Progenitor cell of endocrine pancreas (in vitro differentiated cells): ENCODE data around the gene TLL2. TPM values are rescaled to one million over a fixed set of nuclear protein-coding genes. Genes with fewer than 3 reads are reported as not detected.

Source experiments
- DNase-seq: peaks from one replicate; pipeline ENCODE4 v3.0.0; 2021; ENCODE audit warnings: low spot score; ENCODE audit not compliant: unreplicated experiment
- H3K27ac Mint-ChIP-seq: 2 replicates; pipeline ENCODE4 v1.8.0; 2021; ENCODE audit warnings: mild to moderate bottlenecking, moderate library complexity, mixed read lengths
- H3K27me3 Mint-ChIP-seq: 2 replicates; pipeline ENCODE4 v1.8.0; 2021; ENCODE audit warnings: mixed read lengths
- H3K36me3 Mint-ChIP-seq: 2 replicates; pipeline ENCODE4 v1.8.0; 2022; ENCODE audit warnings: mixed read lengths; ENCODE audit not compliant: insufficient read depth
- H3K4me1 Mint-ChIP-seq: 2 replicates; pipeline ENCODE4 v1.8.0; 2021; ENCODE audit warnings: low read depth, mixed read lengths
- H3K4me3 Mint-ChIP-seq: 2 replicates; pipeline ENCODE4 v1.8.0; 2021; ENCODE audit warnings: low read depth, mild to moderate bottlenecking, moderate library complexity, mixed read lengths
- H3K9me3 Mint-ChIP-seq: 2 replicates; pipeline ENCODE4 v1.8.0; 2021; ENCODE audit warnings: low read depth, mixed read lengths
- total RNA-seq: library from RNA; stranded (reverse); gene quantifications from 2 replicates; pipeline ENCODE4 v1.2.1, GENCODE V29; 2021
- TF ChIP-seq, protein P1 (sequence below): fragments of 200-600 bp; sonication (generic); IDR thresholded peaks from one replicate; pipeline ENCODE4 v1.5.0; 2021; ENCODE audit warnings: antibody characterized with exemption, mild to moderate bottlenecking; ENCODE audit not compliant: unreplicated experiment

The TLL2 gene
- total RNA-seq, 1 donor from 2014 or later = 0.60 TPM

DNA sequence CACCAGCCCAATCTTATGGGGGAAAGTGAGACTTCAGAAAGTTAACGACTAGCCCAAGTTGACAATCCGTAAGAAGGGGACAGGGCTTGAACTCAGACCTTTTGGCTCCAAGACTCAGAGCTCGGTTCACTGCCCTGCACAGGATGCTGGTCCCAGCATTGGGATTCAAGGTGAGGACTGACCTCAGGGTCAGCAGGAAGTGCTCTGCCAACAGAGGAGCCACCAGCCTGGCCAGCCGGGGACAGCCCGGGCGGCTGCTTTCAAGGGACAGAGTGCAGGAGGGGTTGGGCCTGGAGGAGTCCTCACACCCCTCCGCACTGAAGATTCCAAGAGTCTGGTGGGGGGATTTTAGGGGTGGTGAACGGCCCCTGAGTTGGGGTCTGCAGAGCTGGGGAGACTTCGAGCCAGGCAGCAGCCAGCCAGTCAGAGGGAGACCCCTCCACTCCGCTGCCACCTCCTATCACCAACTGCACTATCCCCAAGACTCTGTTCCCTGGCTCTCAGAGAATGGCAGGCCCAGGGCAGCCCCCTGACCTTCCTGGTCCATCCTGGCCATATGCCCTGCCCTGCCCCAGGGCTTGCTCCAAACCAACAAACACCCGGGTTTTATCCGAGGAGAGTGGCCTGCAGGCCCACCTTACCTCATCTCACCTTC is 19.7 kb downstream of the TLL2 start:
- Mint-ChIP-seq H3K36me3 (no peaks in the 10 kb centered on the region), H3K9me3 (no peaks in the 10 kb centered on the region), H3K4me3 (no peak overlapping the region), H3K4me1 (no peaks in the 10 kb centered on the region), H3K27ac (no peak overlapping the region), H3K27me3 (peaks cover 4% of the 10 kb centered on the region)
- DNase-seq = no peak
- TF ChIP-seq, protein P1, sequence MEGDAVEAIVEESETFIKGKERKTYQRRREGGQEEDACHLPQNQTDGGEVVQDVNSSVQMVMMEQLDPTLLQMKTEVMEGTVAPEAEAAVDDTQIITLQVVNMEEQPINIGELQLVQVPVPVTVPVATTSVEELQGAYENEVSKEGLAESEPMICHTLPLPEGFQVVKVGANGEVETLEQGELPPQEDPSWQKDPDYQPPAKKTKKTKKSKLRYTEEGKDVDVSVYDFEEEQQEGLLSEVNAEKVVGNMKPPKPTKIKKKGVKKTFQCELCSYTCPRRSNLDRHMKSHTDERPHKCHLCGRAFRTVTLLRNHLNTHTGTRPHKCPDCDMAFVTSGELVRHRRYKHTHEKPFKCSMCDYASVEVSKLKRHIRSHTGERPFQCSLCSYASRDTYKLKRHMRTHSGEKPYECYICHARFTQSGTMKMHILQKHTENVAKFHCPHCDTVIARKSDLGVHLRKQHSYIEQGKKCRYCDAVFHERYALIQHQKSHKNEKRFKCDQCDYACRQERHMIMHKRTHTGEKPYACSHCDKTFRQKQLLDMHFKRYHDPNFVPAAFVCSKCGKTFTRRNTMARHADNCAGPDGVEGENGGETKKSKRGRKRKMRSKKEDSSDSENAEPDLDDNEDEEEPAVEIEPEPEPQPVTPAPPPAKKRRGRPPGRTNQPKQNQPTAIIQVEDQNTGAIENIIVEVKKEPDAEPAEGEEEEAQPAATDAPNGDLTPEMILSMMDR = no peak

DNA sequence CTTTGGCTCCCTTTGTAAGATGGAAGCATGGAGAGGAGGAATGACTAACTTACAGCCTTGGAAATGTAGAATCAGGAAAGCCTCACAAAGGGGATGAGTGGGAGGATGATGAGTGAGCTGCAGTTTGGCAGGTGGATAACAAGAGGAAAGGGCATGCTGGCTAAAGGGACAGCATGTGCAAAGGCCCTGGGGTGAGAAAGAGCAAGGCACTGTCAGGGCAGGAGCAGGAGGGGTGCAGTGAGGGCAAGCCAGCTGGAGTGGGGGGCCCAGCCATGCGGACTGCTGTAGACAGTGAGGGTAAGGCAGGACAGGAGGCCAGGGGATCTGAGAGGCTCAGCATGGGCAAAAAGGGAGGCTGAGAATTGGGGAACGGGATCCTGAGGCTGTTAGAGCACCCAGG is 20.5 kb downstream of the TLL2 start:
- H3K9me3 Mint-ChIP-seq = no peaks in the 10 kb centered on the region
- TF ChIP-seq, protein P1 = no peak
- no peak for DNase-seq
- H3K4me3 Mint-ChIP-seq = no peak overlapping the region
- H3K27me3 Mint-ChIP-seq = peaks cover 4% of the 10 kb centered on the region
- H3K36me3 Mint-ChIP-seq = no peaks in the 10 kb centered on the region
- no peaks in the 10 kb centered on the region for H3K4me1 Mint-ChIP-seq
- H3K27ac Mint-ChIP-seq = no peak overlapping the region

DNA sequence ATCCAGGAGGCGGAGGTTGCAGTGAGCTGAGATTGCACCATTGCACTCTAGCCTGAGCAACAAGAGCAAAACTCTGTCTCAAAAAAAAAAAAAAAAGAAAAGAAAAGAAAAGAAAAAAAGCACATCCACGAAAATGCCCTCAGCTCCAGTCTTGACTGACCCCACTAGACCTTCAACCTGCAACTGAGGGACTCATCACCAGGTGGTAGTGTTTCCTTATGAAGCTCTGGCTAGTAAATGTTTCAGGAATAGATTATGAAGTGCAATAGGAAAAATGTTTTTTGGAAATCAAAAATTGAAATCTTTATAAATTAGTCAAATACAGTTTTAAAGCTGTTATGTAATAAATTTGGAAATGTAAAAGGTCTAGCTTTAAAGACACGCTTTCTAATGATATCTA is 22.4 kb downstream of the TLL2 start:
- H3K4me3 Mint-ChIP-seq = no peak overlapping the region
- no peak overlapping the region for H3K27ac Mint-ChIP-seq
- H3K9me3 Mint-ChIP-seq = no peaks in the 10 kb centered on the region
- TF ChIP-seq, protein P1 = peak; percentile 33
- no peaks in the 10 kb centered on the region for H3K4me1 Mint-ChIP-seq
- DNase-seq = no peak
- H3K27me3 Mint-ChIP-seq = no peaks in the 10 kb centered on the region
- H3K36me3 Mint-ChIP-seq = no peaks in the 10 kb centered on the region

DNA sequence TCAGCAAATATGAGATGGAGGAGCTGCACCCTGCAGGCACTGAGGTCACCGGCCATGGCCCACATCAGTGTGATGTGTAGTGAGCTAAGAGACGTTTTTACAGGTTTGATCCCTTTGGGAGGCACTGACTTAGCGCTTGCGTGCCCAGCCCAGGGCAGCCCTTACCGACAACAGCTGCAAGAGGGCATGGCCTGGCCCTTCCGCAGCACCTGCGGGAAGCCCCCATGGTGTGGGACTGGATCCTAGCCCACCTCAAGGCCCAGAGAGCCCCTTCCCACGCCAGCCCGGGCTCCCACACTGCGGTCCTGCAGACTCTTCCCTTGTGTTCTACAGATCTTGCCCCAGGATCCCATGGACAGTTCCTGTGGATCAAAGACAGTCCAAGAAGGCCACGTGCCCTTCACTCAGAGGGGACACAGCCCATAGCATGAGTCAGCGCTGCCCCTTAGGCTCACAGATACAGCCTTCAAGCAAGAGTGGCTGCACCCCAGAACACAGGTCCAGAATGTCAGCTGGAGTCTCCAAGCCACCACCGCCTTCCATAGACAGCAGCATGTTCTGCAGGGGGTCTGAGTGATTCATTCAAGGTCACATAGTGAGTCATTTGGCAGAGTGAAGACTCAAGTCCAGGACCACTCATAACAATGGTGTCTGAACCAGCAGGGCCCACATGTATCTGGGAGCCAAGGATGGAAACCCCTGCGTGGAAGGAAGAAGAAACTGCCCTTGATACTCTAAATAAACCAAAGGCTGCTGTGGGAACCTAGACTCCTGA is 25.4 kb downstream of the TLL2 start:
- Mint-ChIP-seq H3K4me1 (no peaks in the 10 kb centered on the region), H3K4me3 (no peak overlapping the region), H3K27me3 (no peaks in the 10 kb centered on the region), H3K9me3 (no peaks in the 10 kb centered on the region), H3K36me3 (no peaks in the 10 kb centered on the region), H3K27ac (no peak overlapping the region)
- TF ChIP-seq, protein P1 = no peak
- DNase-seq = no peak

DNA sequence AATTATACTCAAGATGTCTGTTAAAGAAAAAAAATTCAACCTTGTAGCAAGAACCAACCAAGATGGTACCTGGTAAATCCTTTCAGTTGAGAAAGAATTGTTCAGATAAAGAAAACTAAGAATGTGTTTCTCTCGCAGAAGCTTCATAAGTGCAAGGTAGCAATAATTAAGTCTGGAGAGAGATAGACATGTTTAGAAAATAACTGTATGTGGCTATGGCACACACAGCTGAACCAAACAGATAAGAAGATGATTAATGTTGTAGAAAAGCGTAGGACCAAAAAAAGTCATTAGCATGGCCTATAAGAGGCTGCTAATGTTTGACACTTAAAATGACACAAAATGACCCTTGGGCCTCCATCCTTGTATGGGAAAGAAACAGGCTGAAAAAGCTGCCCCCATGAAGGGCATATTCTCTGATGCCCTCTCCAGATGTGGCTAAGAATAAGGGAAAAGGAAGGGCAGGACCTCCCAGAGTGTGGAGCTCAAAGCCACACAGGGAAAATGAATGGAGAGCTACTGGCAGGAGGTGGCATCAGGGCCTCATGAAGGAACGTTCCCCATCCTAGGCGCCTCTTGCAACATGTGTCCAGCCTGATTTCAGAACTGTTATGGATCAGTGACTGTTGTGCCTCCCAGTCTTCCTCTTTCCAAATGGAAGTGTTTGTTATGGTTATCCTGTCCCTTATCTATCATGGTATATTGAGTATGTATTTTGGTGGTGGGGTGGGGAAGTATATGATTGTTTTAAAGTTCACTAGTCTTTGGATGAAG is 30.7 kb downstream of the TLL2 start:
- no peaks in the 10 kb centered on the region for H3K4me1 Mint-ChIP-seq
- no peak overlapping the region for H3K4me3 Mint-ChIP-seq
- no peaks in the 10 kb centered on the region for H3K36me3 Mint-ChIP-seq
- TF ChIP-seq, protein P1 = no peak
- H3K27ac Mint-ChIP-seq = no peak overlapping the region
- no peaks in the 10 kb centered on the region for H3K9me3 Mint-ChIP-seq
- peaks cover 7% of the 10 kb centered on the region for H3K27me3 Mint-ChIP-seq
- no peak for DNase-seq
